HuH-7.5 (cell line): Measurements from ENCODE around the gene UBTF.

Experiments
- DNase-seq: peaks from one replicate; pipeline ENCODE4 v3.0.0; 2011; ENCODE audit warnings: low spot score

UBTF gene

DNA sequence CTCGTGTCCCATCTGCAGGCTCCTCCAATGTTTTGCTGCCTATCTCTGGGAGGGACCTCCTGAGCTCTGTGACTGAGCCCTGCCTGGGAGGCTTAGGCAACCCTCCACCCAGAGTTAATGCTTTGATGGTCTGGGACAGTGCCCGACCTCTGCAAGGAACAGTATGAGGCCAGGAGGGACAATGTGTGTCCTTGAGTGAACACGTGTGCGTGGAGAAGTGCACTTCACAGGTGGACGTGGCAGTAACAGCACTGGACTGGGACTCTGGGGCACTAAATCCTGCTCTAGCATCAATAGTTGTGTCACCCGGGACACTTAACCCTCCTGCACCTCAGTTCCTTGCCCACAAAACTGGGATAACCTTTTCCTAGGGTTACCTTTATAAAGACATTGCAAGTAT is 4.6 kb downstream of the UBTF start:
- no peak for DNase-seq

DNA sequence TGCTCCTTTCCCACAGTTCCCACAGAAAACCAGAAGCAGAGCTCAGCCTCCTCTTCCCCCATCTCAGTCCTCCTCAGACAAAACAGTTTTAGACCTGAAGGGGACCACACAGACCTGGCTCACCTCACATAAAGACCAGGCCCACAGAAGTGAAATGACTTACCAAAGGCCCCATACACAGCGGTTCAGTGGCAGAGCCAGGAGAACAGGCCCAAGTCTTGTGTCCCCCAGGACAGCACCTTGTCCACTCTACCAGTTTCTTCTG is 5.3 kb downstream of the UBTF start:
- DNase-seq: no peak

DNA sequence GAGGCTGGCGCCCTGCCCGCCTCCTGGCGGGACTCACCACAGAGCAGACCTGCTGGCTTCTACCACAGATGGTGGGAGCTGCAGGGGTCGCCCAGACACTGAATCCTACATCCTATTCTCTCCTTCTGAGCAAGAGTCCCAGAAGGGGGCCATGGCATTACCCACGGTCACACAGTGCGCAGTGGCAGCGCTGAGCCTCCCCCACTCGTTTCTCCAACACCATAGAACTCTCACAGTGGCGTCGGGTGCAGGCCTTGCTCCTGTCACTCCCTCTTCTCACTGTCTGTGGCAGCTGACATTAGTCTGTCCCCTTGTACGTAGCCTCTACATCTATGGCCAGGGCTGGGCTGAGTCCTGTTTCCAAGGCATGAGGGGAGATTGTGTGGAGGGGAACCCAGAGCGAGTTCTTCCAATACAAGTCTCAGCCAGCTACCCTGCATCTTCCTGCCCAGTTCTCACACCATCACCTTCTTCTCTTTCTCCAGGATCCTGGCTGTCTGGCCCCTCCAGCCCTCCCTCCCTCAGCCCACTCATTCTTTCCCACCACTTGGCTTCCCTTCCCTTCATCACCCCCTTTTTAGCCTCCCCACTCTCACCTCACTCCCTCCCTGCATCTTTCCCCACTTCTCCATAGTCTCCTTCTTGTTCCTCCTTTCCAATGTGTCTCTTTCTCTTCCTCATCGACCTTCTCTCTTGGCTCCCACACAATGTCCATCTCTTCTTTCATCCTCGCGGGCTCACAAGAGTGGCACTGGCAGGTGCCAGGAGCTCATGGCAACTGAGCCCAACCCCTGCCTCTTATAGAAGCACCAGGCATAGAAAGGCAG is 5.9 kb downstream of the UBTF start:
- no peak for DNase-seq

DNA sequence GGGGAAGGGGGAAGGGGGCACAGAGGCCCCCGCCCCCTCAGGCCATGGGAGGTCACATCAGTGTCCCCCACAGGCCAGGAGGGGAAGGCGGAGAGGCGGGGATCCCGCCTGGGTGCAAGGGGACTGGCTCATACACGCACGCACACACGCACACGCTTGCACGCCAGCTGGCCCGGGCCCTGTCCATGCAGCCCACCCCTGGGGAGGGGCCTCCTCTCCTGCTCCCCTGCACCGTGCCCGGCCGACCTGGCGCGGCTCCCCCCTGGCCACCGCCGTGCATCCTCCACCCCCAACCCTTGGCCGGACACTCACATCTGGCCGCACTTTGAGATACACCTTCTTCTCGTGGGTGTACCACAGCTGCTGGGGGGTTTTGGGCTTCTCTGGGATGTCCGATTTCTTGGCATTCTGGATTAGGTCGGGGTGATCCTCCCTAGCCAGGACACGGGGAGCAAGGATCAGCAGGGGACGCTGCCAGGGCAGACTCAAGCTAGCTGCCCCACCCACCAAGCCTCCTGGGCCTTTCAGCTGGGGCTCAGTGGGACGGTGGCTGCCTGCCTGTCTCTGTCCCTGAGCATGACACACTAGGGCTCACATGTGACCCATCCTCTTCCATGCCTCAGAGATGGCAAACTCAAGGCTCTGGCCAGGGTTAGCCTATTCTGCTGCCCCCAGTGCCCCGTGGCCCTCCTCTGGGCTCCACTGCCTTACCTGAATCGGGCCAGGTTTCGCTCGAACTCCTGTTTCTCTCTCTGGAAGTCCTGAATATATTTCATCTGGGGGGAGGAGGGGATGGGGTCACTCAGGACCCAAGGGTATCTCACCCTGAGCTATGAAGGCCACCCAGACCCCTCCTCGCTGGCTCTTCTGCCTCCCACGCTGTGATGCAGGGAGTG is 6.7 kb downstream of the UBTF start:
- no peak for DNase-seq

DNA sequence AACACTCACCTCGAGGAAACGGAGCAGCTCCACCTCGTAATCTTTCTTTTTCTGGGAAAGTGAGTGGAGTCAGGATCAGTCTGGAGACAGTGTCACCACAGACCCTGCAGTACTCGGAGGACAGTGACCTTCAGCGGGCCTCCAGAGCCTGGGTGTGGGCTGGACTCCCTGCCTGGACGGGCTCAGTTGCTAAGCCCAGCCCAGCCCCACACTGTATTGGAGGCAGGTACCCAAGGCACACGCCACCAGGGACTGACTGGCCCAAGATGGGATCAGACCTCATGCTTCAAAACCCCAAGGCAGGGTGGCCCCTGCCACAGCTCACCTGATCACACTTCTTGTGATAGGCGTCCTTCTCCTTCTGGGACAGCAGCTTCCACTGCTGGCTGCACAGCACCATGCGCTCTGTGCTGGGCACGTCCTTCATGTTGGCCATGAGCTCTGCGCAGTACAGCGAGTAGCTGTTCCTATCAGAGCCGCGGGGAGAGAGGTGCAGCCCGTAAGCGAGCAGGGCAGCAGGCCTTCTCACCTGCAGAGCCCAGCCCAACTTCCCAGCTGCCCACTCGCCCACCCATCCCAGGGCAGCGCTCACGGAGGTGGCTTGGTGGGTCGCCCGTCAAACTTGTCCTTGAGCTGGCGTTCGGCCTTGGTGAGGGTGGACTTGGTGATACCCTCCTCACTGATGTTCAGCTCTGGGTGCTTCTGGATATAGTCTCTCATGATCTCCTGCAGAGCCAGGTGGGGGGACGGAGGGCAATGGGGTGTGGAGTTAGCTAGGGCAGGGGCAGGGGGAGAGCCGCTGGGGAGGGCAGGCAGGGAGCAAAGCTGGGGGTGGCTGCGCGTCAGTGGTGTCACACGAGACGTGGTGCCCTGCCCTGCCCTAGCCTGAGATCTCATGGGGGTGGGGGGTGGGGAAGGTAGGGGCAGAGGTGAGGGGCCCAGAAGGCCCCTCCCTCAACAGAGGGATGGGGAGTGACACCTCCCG is 7.9 kb downstream of the UBTF start:
- DNase-seq: no peak

DNA sequence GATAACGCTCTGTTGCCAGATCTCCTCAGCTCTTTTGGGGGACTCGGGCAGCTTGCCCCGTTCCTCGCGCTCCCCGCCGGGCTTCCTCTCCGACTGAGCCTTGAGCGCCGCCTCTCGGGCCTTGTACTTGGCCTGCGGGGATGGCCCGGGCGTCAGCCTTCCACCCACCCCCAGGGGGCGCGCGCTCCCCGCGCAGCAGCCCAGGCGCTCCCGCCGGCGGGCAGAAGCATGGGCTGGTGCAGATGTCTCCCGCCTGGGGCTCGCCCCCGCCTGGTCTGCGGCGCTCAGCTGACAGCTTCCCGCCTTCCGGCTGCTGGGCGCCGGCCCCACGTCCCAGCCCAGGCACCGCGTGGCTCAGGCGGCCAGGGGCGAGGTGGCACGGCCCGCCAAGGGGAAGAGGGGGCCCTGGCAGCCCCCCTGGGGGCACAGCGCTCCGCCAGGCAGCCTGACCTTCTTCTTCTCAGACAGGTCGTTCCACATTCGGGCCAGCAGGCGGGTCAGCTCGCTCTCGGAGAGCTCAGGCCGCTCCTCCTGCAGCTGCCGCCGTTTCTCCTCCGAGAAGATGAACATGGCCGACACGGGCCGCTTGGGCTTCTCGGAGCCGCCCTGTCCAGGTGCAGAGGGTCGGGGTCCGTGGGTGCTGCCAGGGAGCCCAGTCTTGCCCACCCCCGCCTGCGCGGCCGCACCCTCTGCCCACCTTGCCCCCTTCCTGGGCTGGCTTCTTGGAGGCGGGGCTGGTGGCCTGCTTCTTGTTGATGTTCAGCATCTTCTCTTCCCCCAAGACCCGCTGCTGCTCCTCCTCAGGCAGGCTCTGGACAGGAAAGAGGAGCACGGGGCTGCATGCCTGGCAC is 8.9 kb downstream of the UBTF start:
- DNase-seq: peak; percentile 93

DNA sequence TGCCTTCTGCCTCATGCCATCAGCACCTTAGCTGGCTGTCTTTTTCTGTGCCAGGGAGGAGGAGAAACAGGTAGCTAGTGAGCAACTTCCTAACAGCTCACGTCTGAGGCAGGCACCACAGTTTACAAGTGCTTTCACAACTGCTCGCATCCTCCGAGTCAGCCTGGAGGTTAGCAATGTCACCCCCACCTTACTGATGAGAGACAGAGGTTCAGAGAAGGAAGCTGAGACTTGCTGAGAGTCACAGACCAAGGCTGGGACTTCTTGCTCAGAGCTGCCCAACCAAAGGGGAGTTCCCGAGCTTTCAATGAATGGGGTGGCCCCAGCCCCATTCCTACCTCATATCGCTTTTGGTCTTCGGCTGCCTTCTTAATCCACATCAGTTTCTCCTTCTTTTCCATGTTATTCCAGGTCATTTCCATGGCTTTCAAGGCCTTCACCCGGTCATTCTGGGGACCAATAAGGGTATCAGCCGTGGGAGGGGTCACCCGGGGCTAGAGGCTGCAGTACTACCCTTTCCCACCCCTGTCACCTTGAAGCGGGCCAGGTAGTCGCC is 9.6 kb downstream of the UBTF start:
- DNase-seq: no peak

DNA sequence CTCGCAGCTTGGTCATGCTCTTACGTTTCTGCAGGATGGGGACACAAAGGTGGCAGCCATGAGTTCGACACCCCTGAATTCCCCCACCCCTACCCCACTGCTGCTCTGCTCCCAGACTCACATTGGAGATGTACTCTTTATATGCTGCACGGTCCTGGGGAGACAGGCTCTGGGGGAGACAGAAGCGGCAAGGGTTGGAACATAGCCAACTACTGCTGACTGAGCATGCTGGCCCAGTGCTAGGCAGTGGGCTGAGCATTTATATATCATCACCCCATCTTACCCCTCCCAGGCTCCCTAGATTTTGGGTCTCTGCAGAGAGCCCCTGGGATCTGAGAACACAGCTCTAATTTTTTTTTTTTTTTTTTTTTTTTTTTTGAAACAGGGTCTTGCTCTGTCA is 11.7 kb downstream of the UBTF start:
- no peak for DNase-seq

DNA sequence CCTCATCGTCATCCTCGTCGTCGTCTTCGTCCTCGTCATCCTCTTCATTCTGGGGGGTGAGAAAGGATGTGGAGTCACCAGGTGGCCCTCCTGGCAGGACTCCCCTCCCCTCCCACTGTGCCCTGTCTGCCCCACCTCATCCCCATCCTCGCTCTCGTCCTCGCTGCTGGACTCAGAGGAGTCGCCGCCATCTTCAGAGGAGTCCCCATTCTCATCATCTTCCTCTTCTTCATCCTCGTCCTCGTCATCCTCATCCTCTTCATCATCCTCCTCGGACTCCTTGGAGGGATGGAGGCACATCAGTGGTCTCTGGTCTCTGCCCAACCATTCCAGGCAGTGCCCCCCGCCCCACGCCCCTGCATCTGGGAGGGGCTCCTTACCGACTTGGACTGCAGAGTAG is 12.2 kb downstream of the UBTF start:
- DNase-seq: no peak

DNA sequence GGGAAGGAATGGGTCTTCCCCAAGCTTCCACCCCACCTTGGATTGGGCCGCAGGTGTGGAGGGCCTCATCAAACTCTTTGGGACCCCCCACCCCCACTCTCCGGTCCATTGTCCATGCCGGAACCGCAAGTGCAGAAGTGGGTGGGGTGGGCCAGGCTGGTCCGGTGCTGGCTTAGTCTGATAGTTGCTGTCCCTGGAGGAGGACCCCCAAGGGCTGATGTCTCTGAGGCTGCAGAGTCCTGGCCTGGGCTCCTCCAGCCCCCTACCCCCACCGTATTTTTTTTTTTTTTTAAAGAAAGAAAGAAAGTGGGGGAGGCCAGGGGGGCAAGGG is 12.7 kb downstream of the UBTF start:
- DNase-seq: no peak

DNA sequence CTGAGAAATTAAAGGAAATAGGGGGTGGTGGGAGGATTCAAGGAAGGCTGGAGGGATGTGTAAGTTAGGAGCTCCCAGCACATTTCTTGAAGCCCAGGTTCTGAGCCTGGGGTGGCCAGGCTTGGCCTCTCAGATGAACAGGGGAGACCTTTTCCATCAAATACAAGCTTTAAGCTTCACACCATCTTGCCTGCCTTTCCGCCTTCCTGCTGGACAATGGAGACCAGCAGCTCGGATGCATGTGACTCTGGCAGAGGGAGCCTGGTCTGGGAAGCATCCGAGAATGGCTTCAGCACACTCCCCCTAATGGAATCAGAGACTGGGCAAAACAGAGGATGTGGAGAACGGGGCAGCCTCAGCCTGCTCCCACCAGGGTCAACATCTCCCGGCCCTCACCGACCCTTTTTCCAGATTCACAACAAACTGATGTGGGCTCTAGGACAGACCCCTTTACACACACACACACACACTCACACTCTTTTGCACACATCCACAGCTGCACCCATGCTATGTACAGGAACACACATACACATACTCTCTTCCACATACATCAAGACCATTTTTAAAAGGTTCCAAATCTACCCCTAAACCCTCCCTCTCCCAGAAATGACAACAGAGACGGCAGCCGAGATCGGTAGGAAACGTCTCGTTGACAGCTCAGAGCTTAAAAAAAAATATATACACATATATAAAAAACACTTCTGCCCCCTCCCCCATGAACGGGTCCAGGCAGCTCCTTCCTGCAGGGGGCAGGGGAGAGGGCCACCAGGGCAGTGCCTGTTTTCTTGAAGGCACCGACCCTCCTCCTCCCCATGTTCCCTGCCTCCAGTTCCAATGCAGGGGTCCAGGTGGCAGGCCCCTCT is 13.3 kb downstream of the UBTF start:
- DNase-seq: no peak

DNA sequence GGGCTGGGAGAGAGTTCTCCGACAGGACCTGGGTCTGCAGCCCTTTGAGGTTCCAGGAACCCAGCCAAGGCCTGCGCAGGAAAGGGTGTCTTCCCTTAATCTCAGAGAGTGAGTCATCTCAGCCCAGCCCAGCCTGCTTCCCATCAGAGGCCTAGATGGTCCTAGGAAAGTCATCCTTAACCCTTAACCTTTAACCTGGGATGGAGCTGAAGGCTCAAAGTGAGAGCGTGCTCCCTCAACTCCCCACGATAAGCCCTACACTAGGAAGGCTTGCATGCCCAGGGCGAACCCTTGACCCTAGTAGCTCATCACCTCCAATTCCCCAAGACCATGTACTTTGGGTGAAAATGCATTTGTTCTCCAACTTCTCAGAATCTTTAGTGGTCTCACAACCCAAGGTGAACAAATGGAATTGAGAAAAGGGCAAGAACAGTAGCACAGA is 15.0 kb downstream of the UBTF start:
- no peak for DNase-seq

DNA sequence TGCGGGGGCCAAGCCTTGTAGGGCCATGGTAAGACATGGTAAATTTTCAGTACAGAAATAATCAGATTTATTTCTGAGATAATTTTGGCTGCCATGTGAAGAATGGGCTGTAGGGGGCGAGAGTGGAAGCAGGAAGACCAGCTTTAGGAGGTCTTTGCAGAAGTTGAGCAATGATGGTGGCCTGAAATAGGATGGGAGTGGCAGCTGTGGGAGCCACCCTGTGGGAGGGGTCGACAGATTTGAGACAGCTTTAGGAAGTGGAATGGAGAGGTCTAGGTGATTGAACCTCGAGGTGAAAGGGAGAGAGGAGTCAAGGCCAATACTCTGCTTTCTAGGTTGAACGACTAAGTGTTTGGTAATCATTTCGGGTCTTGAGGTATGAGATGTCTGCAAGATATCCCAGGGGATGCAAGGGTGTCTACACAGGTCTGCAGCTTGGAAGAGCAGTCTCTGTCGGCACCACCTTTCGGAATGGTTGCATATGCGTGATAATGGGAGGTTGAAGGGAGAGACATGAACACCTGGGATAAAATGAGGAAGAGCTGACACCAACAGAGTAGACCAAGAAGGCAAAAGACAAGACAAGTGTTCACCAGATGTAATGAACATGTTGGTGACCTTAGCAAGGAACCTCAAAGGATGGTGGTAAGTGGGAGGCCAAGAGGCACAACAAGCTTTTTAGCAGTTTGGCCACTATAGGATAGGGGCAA is 15.6 kb downstream of the UBTF start:
- DNase-seq: peak; percentile 66

DNA sequence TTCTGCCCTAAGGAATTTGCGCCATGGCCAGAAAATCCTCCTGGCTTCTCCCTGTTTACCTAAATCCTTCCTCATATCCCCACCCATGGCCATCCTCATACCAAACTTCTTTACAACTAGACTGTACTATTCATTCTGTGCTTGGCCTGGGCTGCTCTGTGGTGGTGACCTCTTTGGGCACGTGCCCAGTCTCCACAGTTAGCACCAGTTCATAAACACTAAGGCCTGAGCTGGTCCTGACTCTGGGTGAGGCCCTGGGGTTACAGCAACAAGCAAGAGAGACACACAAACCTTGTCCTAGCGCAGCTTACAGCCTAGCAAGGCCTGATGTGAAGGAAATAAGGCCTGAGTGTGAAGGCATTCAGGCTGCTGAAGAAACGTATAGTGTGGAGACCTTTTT is 16.7 kb downstream of the UBTF start:
- no peak for DNase-seq

DNA sequence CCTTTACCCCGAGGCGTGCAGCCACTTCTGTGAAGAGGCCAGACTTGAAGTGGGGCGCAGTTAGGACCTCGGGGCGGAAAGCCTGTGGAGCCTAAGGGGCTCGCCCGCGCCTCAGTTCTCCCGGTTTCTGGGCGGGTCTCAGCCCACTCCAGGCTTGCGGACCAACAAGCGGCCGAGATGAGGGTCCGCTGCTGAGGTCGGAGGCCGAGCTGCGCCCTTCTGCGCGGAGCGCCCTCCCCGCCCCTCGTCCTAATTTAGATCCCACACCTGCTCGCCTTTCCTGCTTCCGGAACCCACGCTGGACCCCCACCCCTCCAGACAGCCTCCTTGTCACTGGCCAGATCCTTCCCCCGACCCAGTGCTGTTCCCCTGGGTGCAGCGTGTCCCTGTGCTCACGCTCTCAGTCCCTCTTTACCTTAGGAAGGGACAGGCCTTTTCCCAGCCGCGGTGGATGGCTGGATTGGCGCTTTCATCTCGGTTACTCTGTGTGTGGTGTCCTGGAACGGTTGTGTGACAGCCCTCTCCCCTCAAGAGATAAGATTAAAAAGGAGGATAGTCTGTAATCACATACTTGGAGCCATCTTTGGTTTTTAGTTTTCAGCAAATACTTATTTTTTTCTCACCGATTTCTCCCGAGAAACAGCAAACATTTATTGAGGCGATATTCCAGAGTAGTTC is 18.9 kb downstream of the UBTF start:
- no peak for DNase-seq

DNA sequence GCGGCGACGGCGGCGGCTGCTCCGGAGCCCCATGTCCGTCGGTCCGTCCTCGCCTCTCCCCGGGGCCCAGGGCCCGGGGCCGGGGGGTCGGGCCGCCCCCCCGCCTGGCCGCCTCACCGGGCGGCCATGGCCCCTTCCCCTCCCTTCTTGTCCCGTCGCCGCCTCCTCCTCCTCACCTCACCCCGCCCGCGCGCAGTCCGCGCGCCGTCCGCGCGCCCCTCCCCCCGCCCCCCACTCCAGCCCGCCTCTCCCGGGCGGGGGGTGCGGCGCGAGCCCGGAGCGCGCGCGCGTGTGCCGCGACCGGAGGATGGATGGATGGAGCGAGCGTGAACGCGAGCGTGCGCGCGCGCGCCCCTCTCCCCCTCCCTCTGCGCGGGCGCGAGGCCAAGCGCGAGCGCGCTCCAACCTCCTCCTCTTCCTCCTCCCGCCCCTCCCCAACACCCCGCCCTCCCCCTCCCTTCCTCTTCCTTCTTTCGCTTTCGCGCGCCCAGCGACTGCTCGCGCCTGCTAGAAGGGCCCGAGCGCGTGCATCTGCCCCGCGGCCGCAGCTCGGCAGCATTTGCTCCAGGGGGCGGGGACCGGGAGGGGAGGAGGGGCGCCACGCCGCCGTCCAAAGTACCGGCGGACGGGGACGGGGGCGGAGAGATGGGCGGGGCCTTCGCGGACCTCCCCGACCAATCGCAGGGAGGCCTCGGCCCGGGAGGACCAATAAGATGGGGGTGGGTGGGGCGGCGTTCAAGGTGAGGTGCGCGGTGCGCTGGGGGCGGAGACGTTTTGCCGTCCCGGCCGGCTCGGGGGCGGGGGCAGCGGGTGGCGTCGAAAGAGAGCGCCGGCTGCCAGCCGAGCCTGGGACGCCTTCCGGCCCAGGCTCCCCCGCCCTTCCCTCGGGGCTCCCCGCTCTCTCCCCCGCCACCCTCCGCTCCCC is 19.7 kb downstream of the UBTF start, which contains the start of gene ATXN7L3:
Gene ATXN7L3 (minus strand): TSS at position 332 of the 925 bp plus-strand sequence. CDS start 1,814 bp downstream, outside the sequence.
- peak; percentile 98 for DNase-seq

DNA sequence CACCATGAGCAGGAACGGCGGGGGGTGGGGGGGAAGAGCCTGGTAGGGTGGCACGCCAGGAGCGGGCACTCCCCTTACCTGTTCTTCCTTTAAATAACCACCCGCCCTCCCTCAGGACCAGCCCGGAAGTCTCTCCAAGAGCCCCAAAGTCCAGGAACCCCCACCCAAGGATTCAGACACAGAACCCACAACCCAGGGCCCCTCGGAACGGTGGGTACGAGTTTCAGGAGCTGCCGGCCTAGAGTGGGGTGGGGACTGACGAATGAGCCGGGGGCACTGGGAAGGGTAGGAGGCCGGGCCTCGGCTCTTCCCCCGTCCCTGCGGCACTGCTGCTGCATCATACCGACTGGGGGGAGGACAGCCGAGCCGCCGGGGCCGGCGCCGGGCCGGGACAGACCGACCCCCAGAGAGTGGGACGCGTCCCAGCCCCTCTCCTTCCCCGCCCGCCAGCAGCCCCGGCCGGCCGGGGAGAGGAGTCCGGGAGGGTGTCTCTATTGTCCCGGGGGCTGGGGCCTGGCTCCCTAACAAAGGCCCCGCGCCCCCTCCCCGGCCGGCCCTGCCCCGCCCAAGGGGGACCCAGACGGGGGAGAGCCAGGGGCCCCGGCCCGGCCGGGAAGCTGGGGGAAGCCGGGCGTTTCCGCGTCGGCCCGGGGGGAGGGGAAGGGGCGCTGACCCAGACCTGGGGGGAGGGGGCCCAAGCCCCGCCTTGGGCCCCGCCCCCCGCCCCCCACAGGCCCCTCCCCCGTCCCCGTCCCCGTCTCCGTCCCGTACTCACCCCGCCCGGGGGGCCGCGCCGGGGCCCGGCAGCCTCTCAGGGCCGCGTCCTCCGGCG is 20.5 kb downstream of the UBTF start:
- peak; percentile 86 for DNase-seq
